KOPT-K1 (cell line): ENCODE data around the gene TGFB2.

ENCODE experiments used
- H3K27ac ChIP-seq: fragments of 200-600 bp; sonication (generic); 2 replicates; pipeline ENCODE4 v1.5.1; 2016; ENCODE audit warnings: antibody characterized with exemption, mild to moderate bottlenecking, low read depth, low read length; ENCODE audit not compliant: poor library complexity, severe bottlenecking
- H3K36me3 ChIP-seq: fragments of 200-600 bp; sonication (generic); 2 replicates; pipeline ENCODE4 v1.5.1; 2017; ENCODE audit warnings: antibody characterized with exemption, mild to moderate bottlenecking, low read length, moderate library complexity; ENCODE audit not compliant: insufficient read depth
- H3K9me3 ChIP-seq: fragments of 200-600 bp; sonication (generic); 2 replicates; pipeline ENCODE4 v1.5.1; 2017; ENCODE audit warnings: antibody characterized with exemption, low read length, mild to moderate bottlenecking; ENCODE audit not compliant: insufficient read depth, poor library complexity, severe bottlenecking

Gene TGFB2

DNA sequence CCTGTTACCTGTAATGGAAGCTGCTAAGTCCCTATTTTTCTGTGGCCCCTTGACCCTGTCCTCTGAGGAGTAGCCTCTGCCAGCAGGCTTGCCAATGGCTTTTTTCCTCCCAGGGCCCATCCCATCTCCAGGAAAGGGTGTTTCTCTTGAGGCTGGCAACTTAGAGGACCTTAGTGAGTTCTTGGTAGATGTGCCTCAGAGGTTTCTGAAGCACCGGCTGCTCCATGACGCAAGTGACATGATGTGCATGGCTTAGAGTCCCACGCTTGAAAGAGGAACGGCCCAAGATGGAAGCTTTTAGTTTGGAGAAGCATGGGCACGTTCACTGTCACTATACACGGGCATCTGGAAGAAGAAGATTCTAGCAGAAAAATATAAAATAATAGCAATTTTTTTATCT, 63.0 kb downstream of the TGFB2 start:
- Histone ChIP-seq H3K27ac (no peak overlapping the region), H3K9me3 (no peaks in the 10 kb centered on the region), H3K36me3 (no peaks in the 10 kb centered on the region)

DNA sequence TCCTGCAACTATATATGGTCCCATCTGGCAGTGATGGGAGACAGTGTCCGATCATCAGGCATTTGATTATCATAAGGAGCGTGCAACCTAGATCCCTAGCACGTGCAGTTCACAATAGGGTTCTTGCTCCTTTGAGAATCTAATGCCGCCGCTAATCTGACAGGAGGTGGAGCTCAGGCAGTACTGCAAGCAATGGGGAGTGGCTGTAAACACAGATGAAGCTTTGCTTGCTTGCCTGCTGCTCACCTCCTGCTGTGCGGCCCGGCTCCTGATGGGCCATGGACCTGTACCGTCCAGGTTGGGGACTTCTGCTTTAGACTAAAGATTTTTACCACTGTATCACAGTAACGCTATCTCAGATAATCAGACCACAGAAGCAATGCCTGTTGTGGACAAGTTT, 63.8 kb downstream of the TGFB2 start:
- no peak overlapping the region for H3K27ac ChIP-seq
- H3K36me3 ChIP-seq: no peaks in the 10 kb centered on the region
- H3K9me3 ChIP-seq: no peaks in the 10 kb centered on the region

DNA sequence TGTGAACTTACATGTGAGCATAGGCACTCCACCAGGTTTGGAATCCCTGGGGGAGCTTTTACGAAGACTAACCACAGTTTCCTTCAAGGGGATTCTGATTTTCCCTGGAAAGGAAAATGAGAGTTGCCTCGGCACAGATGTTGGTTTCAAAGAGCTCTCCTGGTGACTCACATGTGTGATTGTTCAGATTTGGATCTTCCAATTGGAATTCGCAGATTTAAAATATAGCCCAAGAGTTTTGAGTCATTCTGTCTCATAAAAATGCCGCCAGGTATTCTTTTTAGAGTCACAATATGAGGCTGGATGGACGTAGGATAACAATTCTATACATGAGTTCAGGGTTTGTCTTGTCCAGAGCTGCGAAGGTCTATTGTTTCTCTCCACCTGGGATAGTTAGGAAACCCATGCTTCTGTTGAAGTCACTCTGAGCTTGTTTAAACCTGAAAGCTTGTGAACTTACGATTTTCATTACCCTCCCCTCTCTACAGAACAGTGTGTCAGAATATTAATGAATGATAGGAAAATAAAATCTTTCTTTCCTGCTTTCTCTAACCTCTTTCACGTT, 64.9 kb downstream of the TGFB2 start:
- Histone ChIP-seq H3K9me3 (no peaks in the 10 kb centered on the region), H3K36me3 (no peaks in the 10 kb centered on the region), H3K27ac (no peak overlapping the region)

DNA sequence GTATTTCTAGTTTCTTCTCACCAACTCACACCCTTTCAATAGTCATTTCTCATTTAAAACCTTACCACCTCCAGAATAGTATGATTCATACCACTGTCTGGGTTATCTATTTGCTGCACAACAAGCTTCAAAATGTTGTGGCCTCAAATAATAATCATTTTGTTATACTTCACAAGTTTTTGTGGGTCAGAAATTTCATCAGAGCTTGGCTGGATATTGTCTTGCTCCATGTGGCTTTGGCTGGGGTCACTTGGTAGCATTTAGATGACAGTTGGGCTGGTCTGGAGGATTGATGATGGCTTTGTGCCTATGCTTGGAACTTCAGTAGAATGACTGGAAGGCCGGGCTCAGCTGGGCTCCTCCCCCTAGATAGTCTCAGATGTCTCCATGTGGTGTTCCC, 66.0 kb downstream of the TGFB2 start:
- Histone ChIP-seq H3K36me3 (no peaks in the 10 kb centered on the region), H3K9me3 (no peaks in the 10 kb centered on the region), H3K27ac (no peak overlapping the region)

DNA sequence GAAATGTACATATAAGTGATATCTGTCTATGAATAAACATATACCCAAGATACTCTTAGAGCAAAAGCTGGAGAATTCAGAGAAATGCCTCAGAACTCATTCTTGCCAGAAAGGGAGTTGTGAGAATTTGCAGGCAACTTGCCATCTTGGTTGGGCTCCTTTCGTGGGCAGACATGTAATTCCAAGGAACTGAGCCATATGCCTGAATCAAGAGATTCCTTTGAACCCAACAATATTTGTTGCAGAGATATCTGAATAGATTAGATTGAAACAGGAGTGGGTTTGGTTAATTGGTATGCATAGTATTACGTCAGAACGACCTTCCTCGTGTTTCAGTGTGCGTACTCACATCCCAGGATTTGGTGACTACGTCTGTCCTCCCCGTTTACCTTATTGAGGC, 67.0 kb downstream of the TGFB2 start:
- no peaks in the 10 kb centered on the region for H3K9me3 ChIP-seq
- no peak overlapping the region for H3K27ac ChIP-seq
- H3K36me3 ChIP-seq: no peaks in the 10 kb centered on the region

DNA sequence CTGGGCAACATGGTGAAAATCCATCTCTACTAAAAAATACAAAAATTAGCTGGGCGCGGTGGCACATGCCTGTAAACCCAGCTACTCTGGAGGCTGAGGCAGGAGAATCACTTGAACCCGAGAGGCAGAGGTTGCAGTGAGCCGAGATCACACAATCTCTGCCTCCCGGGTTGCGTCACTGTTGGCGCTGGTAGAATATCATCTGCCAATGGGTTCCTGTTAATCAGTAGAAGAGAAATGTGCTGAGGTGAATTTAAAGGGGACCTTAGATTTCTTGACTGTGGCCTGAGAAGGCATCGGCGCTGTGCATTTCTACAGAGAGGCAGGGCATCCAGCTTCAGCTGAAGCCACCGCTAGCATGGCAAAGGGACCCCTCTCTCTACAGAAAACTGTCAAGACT, 68.0 kb downstream of the TGFB2 start:
- no peak overlapping the region for H3K27ac ChIP-seq
- no peaks in the 10 kb centered on the region for H3K9me3 ChIP-seq
- H3K36me3 ChIP-seq: no peaks in the 10 kb centered on the region

DNA sequence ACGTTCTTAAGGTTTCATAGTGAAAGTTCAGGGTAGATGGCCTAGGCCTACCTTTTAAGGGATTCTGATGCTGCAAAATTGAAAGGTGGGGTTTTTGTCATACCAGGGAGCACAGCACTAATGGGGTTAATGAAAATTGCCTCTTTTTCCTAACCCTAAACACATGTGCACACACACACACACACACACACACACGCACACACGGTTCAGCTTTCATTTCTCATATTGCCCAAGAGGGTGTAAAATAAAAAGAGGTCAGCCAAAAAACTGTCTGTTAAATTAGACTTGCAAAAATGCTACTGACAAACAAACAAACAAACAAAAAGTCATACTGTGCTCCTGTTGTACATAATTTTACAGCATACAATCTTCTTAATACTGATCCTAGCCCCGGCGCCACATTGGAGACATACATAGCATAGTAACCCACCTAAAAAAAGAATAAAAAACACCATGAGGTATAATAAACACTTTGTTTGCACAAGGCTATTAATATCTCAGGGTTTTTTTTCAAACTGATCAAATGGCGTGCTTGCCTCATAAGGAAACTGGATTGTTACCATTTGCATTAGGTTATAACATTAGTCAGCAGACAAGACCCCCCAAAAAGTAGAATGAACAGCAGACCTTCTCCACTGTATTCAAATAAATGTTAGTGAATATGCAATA, 69.1 kb downstream of the TGFB2 start:
- Histone ChIP-seq H3K36me3 (no peaks in the 10 kb centered on the region), H3K9me3 (no peaks in the 10 kb centered on the region), H3K27ac (no peak overlapping the region)

DNA sequence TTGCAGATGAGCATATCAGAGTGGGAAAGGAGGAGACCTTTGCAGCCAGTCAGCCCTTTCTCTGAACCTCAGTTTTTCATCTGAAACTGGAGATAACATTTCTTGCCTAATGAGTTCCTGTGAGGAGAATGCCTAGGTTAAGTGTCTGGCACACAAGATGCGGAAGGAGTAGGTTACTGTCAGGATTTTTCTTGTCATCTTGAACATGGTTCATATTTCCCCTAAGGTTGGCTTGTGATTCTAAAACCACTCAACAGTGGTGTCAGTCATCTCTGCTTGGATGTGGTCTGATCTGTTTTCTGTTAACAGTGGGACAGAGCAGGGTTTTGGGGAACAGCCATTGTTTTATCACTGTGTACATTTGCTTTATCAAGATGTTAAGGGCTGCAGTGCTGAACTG, 70.6 kb downstream of the TGFB2 start:
- H3K27ac ChIP-seq: no peak overlapping the region
- H3K9me3 ChIP-seq: no peaks in the 10 kb centered on the region
- no peaks in the 10 kb centered on the region for H3K36me3 ChIP-seq

DNA sequence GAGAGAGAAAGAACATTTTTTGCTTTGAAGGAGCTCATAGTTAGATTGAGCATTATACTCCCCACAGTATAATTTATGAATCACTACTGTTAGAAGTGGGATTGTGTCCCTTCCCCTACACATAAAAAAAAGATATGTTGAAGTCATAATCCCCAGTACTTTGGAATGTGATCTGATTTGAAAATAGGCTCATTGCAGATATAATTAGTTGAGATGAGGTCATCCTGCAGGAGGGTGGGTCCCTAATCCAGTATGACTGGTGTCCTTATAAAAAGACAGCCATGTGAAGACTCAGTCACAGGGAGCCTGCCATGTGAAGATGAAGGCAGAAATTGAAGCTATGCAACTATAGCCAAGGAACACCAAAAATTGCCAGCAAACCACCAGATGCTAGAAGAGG, 76.4 kb downstream of the TGFB2 start:
- Histone ChIP-seq H3K9me3 (no peaks in the 10 kb centered on the region), H3K27ac (no peak overlapping the region)

DNA sequence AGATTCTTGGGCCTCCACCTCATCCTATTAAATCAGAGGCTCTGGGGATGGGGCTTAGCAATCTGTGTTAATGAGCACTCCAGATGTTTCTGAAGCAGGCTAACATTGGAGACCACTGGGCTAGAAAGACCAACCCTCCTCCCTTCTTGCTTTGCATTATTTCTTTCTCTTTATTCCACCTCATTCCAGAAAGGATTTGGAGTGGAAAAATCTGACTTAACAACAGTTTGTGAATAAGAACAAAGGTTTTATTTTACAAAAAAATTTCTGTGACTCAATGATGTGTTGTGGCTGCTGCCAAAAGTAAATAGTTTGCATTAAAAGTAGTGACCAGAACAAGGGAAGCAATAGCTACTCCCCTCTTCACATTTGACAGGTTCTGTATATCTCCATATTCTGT, 79.4 kb downstream of the TGFB2 start:
- no peaks in the 10 kb centered on the region for H3K36me3 ChIP-seq
- H3K27ac ChIP-seq: no peak overlapping the region
- H3K9me3 ChIP-seq: no peaks in the 10 kb centered on the region

More for the DNA sequence above, 76.4 kb downstream of the TGFB2 start:
- no peaks in the 10 kb centered on the region for H3K36me3 ChIP-seq

DNA sequence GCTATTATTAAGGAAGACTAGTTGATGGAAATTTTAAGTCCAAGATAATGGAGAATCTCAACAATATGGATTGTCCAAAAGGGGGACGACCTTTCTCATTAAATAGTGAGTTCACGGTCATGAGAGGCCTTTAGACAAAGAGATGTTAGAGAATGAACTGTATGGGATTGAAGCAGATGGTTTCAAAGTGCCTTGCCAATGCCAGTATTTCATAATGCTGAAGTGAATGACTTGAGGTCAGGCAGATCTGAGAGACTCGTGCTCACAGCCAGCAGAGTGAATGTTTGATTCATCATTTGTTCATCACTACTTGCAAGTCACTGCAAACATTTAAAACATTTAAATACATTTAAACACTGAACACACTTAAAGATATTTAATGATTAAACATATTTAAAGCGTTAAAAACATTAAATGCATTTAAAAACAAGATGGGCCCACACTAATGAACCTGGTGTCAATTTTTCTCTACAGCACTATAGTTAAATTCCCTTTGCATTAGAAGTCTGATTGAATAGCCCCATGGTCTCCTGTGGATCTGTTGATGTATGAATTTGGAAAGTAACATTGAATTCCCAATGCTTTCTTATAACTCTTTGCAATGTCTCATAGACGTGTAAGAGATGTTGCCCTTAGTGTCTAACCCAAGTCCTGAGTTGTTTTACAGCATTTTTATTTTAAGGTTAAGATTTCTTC, 80.7 kb downstream of the TGFB2 start:
- Histone ChIP-seq H3K9me3 (no peaks in the 10 kb centered on the region), H3K27ac (no peak overlapping the region), H3K36me3 (no peaks in the 10 kb centered on the region)

DNA sequence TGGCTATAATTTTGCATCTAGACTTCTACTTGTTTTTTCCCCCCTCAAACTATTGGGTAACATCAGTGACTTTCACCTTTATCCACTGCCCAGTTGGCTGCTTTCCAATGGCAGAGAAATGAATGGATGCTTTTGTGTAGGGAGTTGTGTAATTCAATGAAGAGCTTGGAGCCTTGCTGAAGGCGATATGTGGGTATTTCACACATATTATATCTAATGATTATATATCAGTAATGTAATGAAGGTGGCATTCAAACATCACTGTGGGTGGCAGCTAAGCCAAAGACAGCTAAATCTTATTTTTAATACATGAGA, 81.2 kb downstream of the TGFB2 start:
- H3K27ac ChIP-seq: no peak overlapping the region
- H3K36me3 ChIP-seq: no peaks in the 10 kb centered on the region
- H3K9me3 ChIP-seq: no peaks in the 10 kb centered on the region

DNA sequence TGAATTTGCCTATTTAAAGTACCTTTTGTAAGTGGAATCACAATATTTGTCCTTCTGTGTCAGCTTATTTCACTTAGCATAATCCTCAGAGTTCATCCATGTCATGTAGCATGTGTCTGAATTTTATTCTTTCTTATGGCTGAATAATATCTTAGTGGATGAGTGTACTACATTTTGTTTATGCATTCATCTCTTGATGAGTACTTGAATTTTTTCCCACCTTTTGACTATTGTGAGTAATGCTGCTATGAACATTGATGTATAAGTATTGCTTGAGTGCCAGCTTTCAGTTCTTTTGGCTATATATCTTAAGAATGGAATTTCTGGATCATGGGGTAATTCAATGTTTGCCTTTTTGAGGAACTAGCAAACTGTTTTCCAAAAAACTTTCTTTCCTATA, 84.2 kb downstream of the TGFB2 start:
- Histone ChIP-seq H3K36me3 (no peaks in the 10 kb centered on the region), H3K27ac (no peak overlapping the region), H3K9me3 (no peaks in the 10 kb centered on the region)

DNA sequence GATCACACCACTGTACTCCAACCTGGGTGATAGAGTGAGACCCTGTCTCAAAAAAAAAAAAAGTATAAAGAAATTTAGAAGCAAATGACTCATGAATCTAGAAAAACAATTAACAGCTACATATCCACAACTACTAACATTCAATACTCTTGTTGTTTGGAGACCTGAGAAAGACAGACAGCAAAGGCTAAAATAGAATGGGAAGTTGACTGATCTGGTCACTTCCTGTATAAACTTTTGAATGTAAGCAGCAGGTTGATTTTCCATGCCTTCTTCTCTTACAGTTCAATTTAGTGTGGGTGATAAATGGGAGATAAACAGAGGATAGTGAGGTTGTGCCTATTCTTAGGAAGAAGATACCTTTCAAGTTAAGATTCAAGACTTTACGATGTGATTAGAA, 85.2 kb downstream of the TGFB2 start:
- Histone ChIP-seq H3K9me3 (no peaks in the 10 kb centered on the region), H3K27ac (no peak overlapping the region), H3K36me3 (no peaks in the 10 kb centered on the region)

DNA sequence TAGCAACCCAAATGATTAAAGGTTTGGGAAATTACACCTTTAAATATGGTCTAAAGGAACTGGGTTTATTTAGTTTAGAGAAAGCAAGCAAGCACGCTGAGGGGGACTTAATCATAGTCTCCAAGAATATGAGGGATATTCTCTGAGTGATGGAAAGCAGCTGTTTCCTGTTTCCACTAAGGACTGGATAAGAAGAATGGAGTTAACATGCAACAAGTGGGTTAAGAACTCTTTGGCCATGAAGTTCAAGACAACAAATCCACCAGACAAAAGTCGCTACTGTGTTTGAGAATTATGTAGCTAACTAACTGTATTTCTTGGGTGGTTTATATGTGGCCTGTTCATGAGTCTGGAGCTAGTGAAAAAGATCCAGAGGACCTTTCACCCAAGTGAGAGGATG, 85.7 kb downstream of the TGFB2 start:
- no peak overlapping the region for H3K27ac ChIP-seq
- no peaks in the 10 kb centered on the region for H3K9me3 ChIP-seq
- no peaks in the 10 kb centered on the region for H3K36me3 ChIP-seq

DNA sequence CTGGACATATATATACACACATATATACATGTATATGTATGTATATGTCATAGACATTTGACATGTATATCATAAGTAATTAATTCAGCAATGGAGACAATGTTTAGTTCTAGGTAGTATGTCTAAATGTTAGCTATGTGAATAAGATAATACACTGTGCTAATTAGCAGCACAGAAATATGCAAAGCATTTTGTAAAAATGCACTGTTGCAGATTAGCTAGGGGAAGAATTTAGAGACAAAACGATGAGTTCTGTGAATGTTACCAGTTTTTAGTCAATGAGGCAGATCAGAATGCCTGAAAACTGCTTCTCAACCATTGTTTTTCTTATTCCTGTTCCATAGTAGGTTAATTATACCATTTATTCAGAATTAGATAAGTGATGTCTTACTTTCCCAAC, 86.3 kb downstream of the TGFB2 start:
- H3K36me3 ChIP-seq: no peaks in the 10 kb centered on the region
- no peak overlapping the region for H3K27ac ChIP-seq
- H3K9me3 ChIP-seq: no peaks in the 10 kb centered on the region
